SU-DHL-6 (cell line): ENCODE data around the gene MYO18A.
A peak's percentile ranks its signal among the peaks of the same experiment; 100 is the strongest.

Source experiments
- H2AFZ ChIP-seq: fragments of 200-600 bp; sonication (generic); 2 replicates; pipeline ENCODE4 v1.6.1; 2014; ENCODE audit warnings: low read depth, mild to moderate bottlenecking, moderate library complexity, mixed read lengths, antibody characterized with exemption, low read length; ENCODE audit not compliant: severe bottlenecking
- H3F3A ChIP-seq: fragments of 200-600 bp; shearing (Covaris generic); 2 replicates; pipeline ENCODE4 v1.6.0; 2016; ENCODE audit warnings: antibody characterized with exemption, mild to moderate bottlenecking; ENCODE audit not compliant: insufficient read depth
- H3K27ac ChIP-seq: fragments of 200-600 bp; sonication (generic); 2 replicates; pipeline ENCODE4 v1.5.1; 2016; ENCODE audit warnings: low read depth, mild to moderate bottlenecking, low read length, moderate library complexity, mixed read lengths
- H3K27me3 ChIP-seq: fragments of 200-600 bp; sonication (generic), shearing (Covaris generic); 2 replicates; pipeline ENCODE4 v1.6.0; 2014; ENCODE audit warnings: mild to moderate bottlenecking, low read length
- H3K36me3 ChIP-seq: fragments of 200-600 bp; sonication (generic); 2 replicates; pipeline ENCODE4 v1.6.1; 2014; ENCODE audit warnings: mild to moderate bottlenecking, low read length, mixed read lengths
- H3K4me2 ChIP-seq: fragments of 300-600, 200-600 bp; shearing (Covaris generic), sonication (generic); 2 replicates; pipeline ENCODE4 v1.6.0; 2014; ENCODE audit warnings: low read length, low read depth, mild to moderate bottlenecking; ENCODE audit not compliant: poor library complexity, severe bottlenecking
- H3K4me3 ChIP-seq: fragments of 200-600 bp; sonication (generic); 2 replicates; pipeline ENCODE4 v1.5.1; 2014; ENCODE audit warnings: antibody characterized with exemption, low read length, mild to moderate bottlenecking, mixed read lengths; ENCODE audit not compliant: insufficient read depth, poor library complexity, severe bottlenecking
- H3K79me2 ChIP-seq: fragments of 200-600 bp; sonication (generic); 2 replicates; pipeline ENCODE4 v1.6.1; 2014; ENCODE audit warnings: mild to moderate bottlenecking, low read length, moderate library complexity; ENCODE audit not compliant: insufficient read depth
- H3K9ac ChIP-seq: fragments of 200-600 bp; sonication (generic); 2 replicates; pipeline ENCODE4 v1.7.0; 2014; ENCODE audit warnings: mild to moderate bottlenecking, low read length
- H3K9me2 ChIP-seq: fragments of 200-600 bp; sonication (generic); replicated peaks from 2 replicates; pipeline ENCODE4 v1.6.1; 2014; ENCODE audit warnings: low read length; ENCODE audit not compliant: insufficient read depth
- H3K9me3 ChIP-seq: fragments of 200-600 bp; sonication (generic); 2 replicates; pipeline ENCODE4 v1.6.1; 2014; ENCODE audit warnings: low read length, mixed read lengths; ENCODE audit not compliant: insufficient read depth
- H4K20me1 ChIP-seq: fragments of 200-600 bp; sonication (generic); 2 replicates; pipeline ENCODE4 v1.6.1; 2014; ENCODE audit warnings: low read depth, mild to moderate bottlenecking, antibody characterized with exemption, low read length, moderate library complexity, mixed read lengths
- CTCF ChIP-seq: fragments of 200-600 bp; sonication (generic); IDR thresholded peaks from one replicate; pipeline ENCODE4 v1.5.1; 2017; ENCODE audit warnings: antibody characterized with exemption, mild to moderate bottlenecking, low read length, moderate library complexity; ENCODE audit not compliant: insufficient read depth, poor library complexity, severe bottlenecking
- EZH2phosphoT487 ChIP-seq: fragments of 200-600 bp; sonication (generic), shearing (Covaris generic); conservative IDR thresholded peaks from 2 replicates; pipeline ENCODE4 v1.6.1; 2018; ENCODE audit warnings: mild to moderate bottlenecking, antibody characterized with exemption, low read length, moderate library complexity, mixed read lengths

MYO18A gene

GRCh38 chr17:29196769-29197515, 16.7 kb upstream of the MYO18A start:
- H3K36me3 ChIP-seq, result no peaks in the 10 kb centered on the region
- no peak overlapping the region for H3K4me3 ChIP-seq
- H3K9me3 ChIP-seq, result no peaks in the 10 kb centered on the region
- no peak overlapping the region for H3K4me2 ChIP-seq
- no peak overlapping the region for H3K27ac ChIP-seq
- H3K79me2 ChIP-seq, result no peaks in the 10 kb centered on the region
- H3K27me3 ChIP-seq, result no peaks in the 10 kb centered on the region
- H3K9ac ChIP-seq, result no peak overlapping the region
- TF ChIP-seq CTCF, result no peak
- no peak for TF ChIP-seq EZH2phosphoT487
- H3F3A ChIP-seq, result no peaks in the 10 kb centered on the region
- H4K20me1 ChIP-seq, result no peaks in the 10 kb centered on the region
- H3K9me2 ChIP-seq, result no peaks in the 10 kb centered on the region
- no peak overlapping the region for H2AFZ ChIP-seq

- Histone ChIP-seq H3K79me2 (no peaks in the 10 kb centered on the region), H3K9me2 (no peaks in the 10 kb centered on the region), H3K9me3 (no peaks in the 10 kb centered on the region), H2AFZ (peak overlapping the region; percentile 80), H4K20me1 (no peaks in the 10 kb centered on the region), H3K36me3 (no peaks in the 10 kb centered on the region), H3K9ac (no peak overlapping the region), H3K4me2 (peak overlapping the region; percentile 47), H3K27ac (no peak overlapping the region), H3F3A (no peaks in the 10 kb centered on the region), H3K4me3 (no peak overlapping the region), H3K27me3 (no peaks in the 10 kb centered on the region)
- TF ChIP-seq CTCF, result no peak
- no peak for TF ChIP-seq EZH2phosphoT487
Measured at GRCh38 chr17:29195465-29196081, 15.4 kb upstream of the MYO18A start.

GRCh38 chr17:29194669-29195068, 14.5 kb upstream of the MYO18A start:
- Histone ChIP-seq H3K27me3 (no peaks in the 10 kb centered on the region), H3K9ac (no peak overlapping the region), H3K79me2 (no peaks in the 10 kb centered on the region), H3K9me2 (no peaks in the 10 kb centered on the region), H3K27ac (no peak overlapping the region), H3K4me3 (no peak overlapping the region), H4K20me1 (no peaks in the 10 kb centered on the region), H3K36me3 (no peaks in the 10 kb centered on the region), H3F3A (no peaks in the 10 kb centered on the region), H3K4me2 (no peak overlapping the region), H2AFZ (no peak overlapping the region), H3K9me3 (no peaks in the 10 kb centered on the region)
- TF ChIP-seq EZH2phosphoT487, result no peak
- TF ChIP-seq CTCF, result no peak
